Measurements from ENCODE around the gene LPGAT1.

DNA sequence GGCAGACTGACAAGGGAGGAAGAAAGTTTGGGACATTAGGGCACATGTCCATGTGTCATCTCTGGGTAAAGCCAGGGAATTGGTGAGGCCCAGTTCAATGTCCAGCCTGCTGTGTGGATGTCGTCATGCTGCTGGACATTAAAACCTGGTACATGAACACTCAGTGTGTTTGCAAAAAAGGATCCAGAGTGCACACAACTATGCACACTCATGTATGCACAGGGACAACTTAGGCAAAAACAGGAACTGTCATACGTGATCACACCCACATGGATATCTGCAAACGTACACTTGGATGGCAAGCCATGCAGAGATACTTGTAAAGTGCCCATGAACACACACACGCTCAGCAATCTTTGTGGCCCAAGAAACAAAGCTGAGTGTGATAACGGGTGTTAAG, 107.3 kb downstream of the LPGAT1 start:
- TF ChIP-seq, protein P1, sequence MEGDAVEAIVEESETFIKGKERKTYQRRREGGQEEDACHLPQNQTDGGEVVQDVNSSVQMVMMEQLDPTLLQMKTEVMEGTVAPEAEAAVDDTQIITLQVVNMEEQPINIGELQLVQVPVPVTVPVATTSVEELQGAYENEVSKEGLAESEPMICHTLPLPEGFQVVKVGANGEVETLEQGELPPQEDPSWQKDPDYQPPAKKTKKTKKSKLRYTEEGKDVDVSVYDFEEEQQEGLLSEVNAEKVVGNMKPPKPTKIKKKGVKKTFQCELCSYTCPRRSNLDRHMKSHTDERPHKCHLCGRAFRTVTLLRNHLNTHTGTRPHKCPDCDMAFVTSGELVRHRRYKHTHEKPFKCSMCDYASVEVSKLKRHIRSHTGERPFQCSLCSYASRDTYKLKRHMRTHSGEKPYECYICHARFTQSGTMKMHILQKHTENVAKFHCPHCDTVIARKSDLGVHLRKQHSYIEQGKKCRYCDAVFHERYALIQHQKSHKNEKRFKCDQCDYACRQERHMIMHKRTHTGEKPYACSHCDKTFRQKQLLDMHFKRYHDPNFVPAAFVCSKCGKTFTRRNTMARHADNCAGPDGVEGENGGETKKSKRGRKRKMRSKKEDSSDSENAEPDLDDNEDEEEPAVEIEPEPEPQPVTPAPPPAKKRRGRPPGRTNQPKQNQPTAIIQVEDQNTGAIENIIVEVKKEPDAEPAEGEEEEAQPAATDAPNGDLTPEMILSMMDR (IDR thresholded peaks at IDR 0.05; ENCODE audit: insufficient read depth, low read length): no peak
- no peak for TF ChIP-seq POLR2AphosphoS5 (IDR thresholded peaks at IDR 0.05; ENCODE audit: low read depth)

Data from HL-60 (cell line).